ENCODE data around the gene KCNK6. TPM values are rescaled to one million over a fixed set of nuclear protein-coding genes. Genes with fewer than 3 reads are reported as not detected.

KCNK6 gene
- total and polyA plus RNA-seq, 4 donors = 1.2 to 4.6 (median 2.7) TPM

GRCh38 chr19:38352611-38353010, 33.0 kb downstream of the KCNK6 start:
- Histone ChIP-seq H3K27me3 (ENCODE audit: control insufficient read depth in 4 of 4, insufficient read depth in 4 of 4, low read length in 3 of 4) (peaks cover 0 to 8% (median 0%) of the 10 kb centered on the region in 4 donors), H3K36me3 (ENCODE audit: control insufficient read depth in 4 of 4, insufficient read depth in 3 of 4, low read depth in 1 of 4, low read length in 3 of 4) (no peaks in the 10 kb centered on the region), H3K9ac (ENCODE audit: low read depth in 1 of 2, low read length in 2 of 2) (no peak overlapping the region), H3K4me3 (ENCODE audit: low read depth in 1 of 3, low read length in 3 of 3) (no peak overlapping the region), H3K4me1 (ENCODE audit: control insufficient read depth in 4 of 4, insufficient read depth in 4 of 4, low read length in 3 of 4) (no peaks in the 10 kb centered on the region), H3K9me3 (ENCODE audit: control insufficient read depth in 4 of 4, low read length in 3 of 4) (no peaks in the 10 kb centered on the region), H3K27ac (ENCODE audit: low read depth in 1 of 2, low read length in 2 of 2) (no peak overlapping the region)
- 87% methylated on average over 8 of the region's 8 CpGs for WGBS
- no peak for DNase-seq (ENCODE audit: low spot score)
- TF ChIP-seq FOXA1 (IDR thresholded peaks at IDR 0.05) (no peak), CTCF (IDR thresholded peaks at IDR 0.05; ENCODE audit: low read depth, low read length, missing input control) (no peak), ATF3 (IDR thresholded peaks at IDR 0.05) (no peak), MAX (IDR thresholded peaks at IDR 0.05) (no peak), HNF4G (IDR thresholded peaks at IDR 0.05) (no peak), REST (IDR thresholded peaks at IDR 0.05) (no peak), GABPA (IDR thresholded peaks at IDR 0.05 in 1 of 2, conservative IDR thresholded peaks at IDR 0.05 in 1 of 2) (no peak), EGR1 (IDR thresholded peaks at IDR 0.05; ENCODE audit: low read depth in 2 of 2) (no peak), NR2F2 (IDR thresholded peaks at IDR 0.05) (no peak), RAD21 (IDR thresholded peaks at IDR 0.05) (no peak), JUND (IDR thresholded peaks at IDR 0.05) (no peak), HNF4A (conservative IDR thresholded peaks at IDR 0.05) (no peak), TAF1 (conservative IDR thresholded peaks at IDR 0.05) (no peak)

- no peaks in the 10 kb centered on the region for H3K4me1 ChIP-seq (ENCODE audit: control insufficient read depth in 4 of 4, insufficient read depth in 4 of 4, low read length in 3 of 4)
- H3K36me3 ChIP-seq (ENCODE audit: control insufficient read depth in 4 of 4, insufficient read depth in 3 of 4, low read depth in 1 of 4, low read length in 3 of 4) = no peaks in the 10 kb centered on the region
- no peak overlapping the region for H3K9ac ChIP-seq (ENCODE audit: low read depth in 1 of 2, low read length in 2 of 2)
- no peak overlapping the region for H3K27ac ChIP-seq (ENCODE audit: low read depth in 1 of 2, low read length in 2 of 2)
- DNase-seq (ENCODE audit: low spot score) = no peak
- H3K9me3 ChIP-seq (ENCODE audit: control insufficient read depth in 4 of 4, low read length in 3 of 4) = no peaks in the 10 kb centered on the region
- WGBS = 75% methylated on average over 16 of the region's 16 CpGs
- no peak overlapping the region for H3K4me3 ChIP-seq (ENCODE audit: low read depth in 1 of 3, low read length in 3 of 3)
- peaks cover 0 to 13% (median 3%) of the 10 kb centered on the region in 4 donors for H3K27me3 ChIP-seq (ENCODE audit: control insufficient read depth in 4 of 4, insufficient read depth in 4 of 4, low read length in 3 of 4)
- no peak for TF ChIP-seq RXRA (IDR thresholded peaks at IDR 0.05)
- no peak for TF ChIP-seq JUND (IDR thresholded peaks at IDR 0.05)
- TF ChIP-seq NR2F2 (IDR thresholded peaks at IDR 0.05) = no peak
- no peak for TF ChIP-seq CTCF (IDR thresholded peaks at IDR 0.05; ENCODE audit: low read depth, low read length, missing input control)
- no peak for TF ChIP-seq TAF1 (conservative IDR thresholded peaks at IDR 0.05)
- no peak for TF ChIP-seq FOXA1 (IDR thresholded peaks at IDR 0.05)
- no peak for TF ChIP-seq RAD21 (IDR thresholded peaks at IDR 0.05)
- TF ChIP-seq REST (IDR thresholded peaks at IDR 0.05) = no peak
- no peak for TF ChIP-seq SP1 (IDR thresholded peaks at IDR 0.05)
- no peak for TF ChIP-seq FOXA2 (IDR thresholded peaks at IDR 0.05)
- TF ChIP-seq ATF3 (IDR thresholded peaks at IDR 0.05) = no peak
- no peak for TF ChIP-seq MAX (IDR thresholded peaks at IDR 0.05)
Measured at GRCh38 chr19:38355728-38356725, 36.4 kb downstream of the KCNK6 start.
